MCF 10A (cell line): Measurements from ENCODE around the gene ILRUN. TPM values are rescaled to one million over a fixed set of nuclear protein-coding genes. Genes with fewer than 3 reads are reported as not detected.

Experiments used
- BruUV-seq: library from RNA; stranded (reverse); fragments of 400-500 nt; replicated peaks from 2 replicates; lab custom pipeline; 2021; lab: Mats Ljungman, UMichigan
- CTCF ChIA-PET: fragments of 300-600 bp; sonication (Branson Sonifier 250); formaldehyde crosslinking; extraction: SDS; loops from one replicate; lab custom pipeline; 2021; ENCODE audit warnings: antibody characterized with exemption, inconsistent platforms; lab: Yijun Ruan, JAX
- POLR2A ChIA-PET: fragments of 300-600, 350-650 bp; sonication (Branson Sonifier 250); formaldehyde crosslinking; extraction: SDS; loops from one replicate; lab custom pipeline; 2020; ENCODE audit warnings: antibody characterized with exemption, inconsistent platforms; lab: Yijun Ruan, JAX
- DNase-seq: peaks from one replicate; pipeline ENCODE4 v3.0.0-alpha.2; 2018; ENCODE audit not compliant: unreplicated experiment
- H3K27ac Mint-ChIP-seq: one replicate; pipeline ENCODE4 v1.8.0; 2022; ENCODE audit warnings: mild to moderate bottlenecking, low read depth, mixed read lengths; ENCODE audit not compliant: unreplicated experiment
- H3K27me3 Mint-ChIP-seq: one replicate; pipeline ENCODE4 v1.8.0; 2022; ENCODE audit warnings: mixed read lengths; ENCODE audit not compliant: insufficient read depth, unreplicated experiment
- H3K36me3 Mint-ChIP-seq: one replicate; pipeline ENCODE4 v1.8.0; 2022; ENCODE audit warnings: mild to moderate bottlenecking, moderate library complexity, mixed read lengths; ENCODE audit not compliant: insufficient read depth, unreplicated experiment
- H3K4me1 Mint-ChIP-seq: one replicate; pipeline ENCODE4 v1.8.0; 2022; ENCODE audit warnings: mixed read lengths; ENCODE audit not compliant: insufficient read depth, unreplicated experiment
- H3K4me3 Mint-ChIP-seq: one replicate; pipeline ENCODE4 v1.8.0; 2022; ENCODE audit warnings: mild to moderate bottlenecking, moderate library complexity, mixed read lengths; ENCODE audit not compliant: unreplicated experiment
- H3K9me3 Mint-ChIP-seq: one replicate; pipeline ENCODE4 v1.8.0; 2022; ENCODE audit warnings: mixed read lengths; ENCODE audit not compliant: unreplicated experiment
- CTCF ChIP-seq: fragments of 200-600 bp; IDR thresholded peaks from one replicate; pipeline ENCODE4 v1.8.0; 2022; ENCODE audit warnings: antibody characterized with exemption, mild to moderate bottlenecking; ENCODE audit not compliant: unreplicated experiment
- intact Hi-C: fragments of 100-400 bp; cut with micrococcal nuclease; formaldehyde crosslinking; loops from 2 replicates; pipeline ENCODE4 v1.14.1; 2022
- total RNA-seq: library from RNA; stranded (reverse); gene quantifications from 2 replicates; pipeline ENCODE4 v1.2.3, GENCODE V29; 2022

ILRUN gene
- total RNA-seq, 1 experiment from 2014 or later, result 50.8 TPM

GRCh38 chr6:34709386-34709785, 12.8 kb upstream of the ILRUN start:
- Mint-ChIP-seq H3K9me3 (no peaks in the 10 kb centered on the region), H3K27me3 (no peaks in the 10 kb centered on the region), H3K36me3 (no peaks in the 10 kb centered on the region), H3K4me1 (peaks cover 15% of the 10 kb centered on the region), H3K27ac (peak overlapping the region; percentile 46), H3K4me3 (no peak overlapping the region)
- POLR2A ChIA-PET, result interaction anchor here (0.6 to 3.8 kb wide), 8 partner anchors 11 to 691 kb away, joined by 3 to 28 read pairs (median 4); partner anchors contain the start of genes BLTP3A and ILRUN
- no peak for TF ChIP-seq CTCF
- CTCF ChIA-PET, result interaction anchor here (0.7 kb wide), 1 partner anchor 9 kb away, joined by 3 read pairs; no protein-coding TSS in a partner anchor
- DNase-seq, result peak; percentile 51
- intact Hi-C loops, result no loop called here
- no TSS peak for BruUV-seq

GRCh38 chr6:34705241-34705640, 8.7 kb upstream of the ILRUN start:
- H3K4me1 Mint-ChIP-seq, result peaks cover 15% of the 10 kb centered on the region
- no peaks in the 10 kb centered on the region for H3K36me3 Mint-ChIP-seq
- H3K27ac Mint-ChIP-seq, result no peak overlapping the region

GRCh38 chr6:34701199-34701598, 4.6 kb upstream of the ILRUN start:
- TF ChIP-seq CTCF, result no peak
- DNase-seq, result no peak
- intact Hi-C loops, result no loop called here
- Mint-ChIP-seq H3K27me3 (no peaks in the 10 kb centered on the region), H3K9me3 (no peaks in the 10 kb centered on the region), H3K4me1 (peaks cover 6% of the 10 kb centered on the region), H3K36me3 (no peaks in the 10 kb centered on the region), H3K27ac (no peak overlapping the region), H3K4me3 (no peak overlapping the region)
- no TSS peak for BruUV-seq
- POLR2A ChIA-PET, result interaction anchor here (0.5 to 0.6 kb wide), 2 partner anchors 1080 to 1525 kb away, joined by 3 read pairs; partner anchors contain the start of gene ITPR3
- CTCF ChIA-PET, result no interaction called here

More at GRCh38 chr6:34705241-34705640, 8.7 kb upstream of the ILRUN start:
- POLR2A ChIA-PET, result no interaction called here
- intact Hi-C loops, result no loop called here
- no peak overlapping the region for H3K4me3 Mint-ChIP-seq
- DNase-seq, result no peak
- no TSS peak for BruUV-seq
- CTCF ChIA-PET, result interaction anchor here (0.6 kb wide), 1 partner anchor 469 kb away, joined by 3 read pairs; the partner anchor contains the start of gene HMGA1
- H3K9me3 Mint-ChIP-seq, result no peaks in the 10 kb centered on the region
- TF ChIP-seq CTCF, result no peak
- H3K27me3 Mint-ChIP-seq, result no peaks in the 10 kb centered on the region

GRCh38 chr6:34697904-34698559, 1.5 kb upstream of the ILRUN start:
- CTCF ChIA-PET, result interaction anchor here (0.7 kb wide), 1 partner anchor 167 kb away, joined by 3 read pairs; no protein-coding TSS in a partner anchor

More at GRCh38 chr6:34697904-34698559, 1.5 kb upstream of the ILRUN start:
- no peaks in the 10 kb centered on the region for H3K9me3 Mint-ChIP-seq
- no peak for DNase-seq
- intact Hi-C loops, result loop anchor here (2.0 kb wide), 1 partner anchor 59 kb away; the partner anchor contains the start of gene SNRPC
- TF ChIP-seq CTCF, result no peak
- POLR2A ChIA-PET, result interaction anchor here (1.2 to 3.1 kb wide), 5 partner anchors 10 to 62 kb away, joined by 3 to 28 read pairs (median 6); partner anchors contain the start of gene SNRPC
- H3K4me1 Mint-ChIP-seq, result peaks cover 10% of the 10 kb centered on the region
- H3K4me3 Mint-ChIP-seq, result no peak overlapping the region
- no peak overlapping the region for H3K27ac Mint-ChIP-seq
- H3K27me3 Mint-ChIP-seq, result no peaks in the 10 kb centered on the region
- no TSS peak for BruUV-seq
- H3K36me3 Mint-ChIP-seq, result no peaks in the 10 kb centered on the region
